AG08396 (cell line): Measurements from ENCODE around the gene CMIP.

ENCODE experiments used
- DNase-seq: peaks from one replicate; pipeline ENCODE4 v3.0.0; 2012; ENCODE audit warnings: low spot score, mixed read lengths

CMIP gene

GRCh38 chr16:81447383-81448101, 2.9 kb downstream of the CMIP start:
- no peak for DNase-seq

GRCh38 chr16:81448154-81449131, 3.8 kb downstream of the CMIP start:
- no peak for DNase-seq

DNA sequence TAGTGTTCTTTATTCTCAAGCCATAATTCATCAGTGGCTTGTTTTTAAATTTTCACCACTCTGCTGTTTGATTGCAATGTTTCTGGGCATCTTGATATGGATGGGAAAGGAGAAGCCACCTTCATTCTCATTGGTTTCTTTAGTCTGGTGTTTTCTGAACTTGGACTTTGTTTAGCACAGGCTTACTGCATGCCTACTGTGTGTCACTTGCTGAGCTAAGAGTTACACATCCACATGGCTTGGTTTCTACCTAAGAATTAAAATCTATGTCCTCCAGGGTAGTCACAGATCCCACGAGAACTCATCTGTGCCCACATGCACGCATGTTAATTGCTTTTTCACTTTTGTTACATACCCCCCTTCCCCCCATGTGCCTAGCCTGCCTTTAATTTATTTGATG, 4.6 kb downstream of the CMIP start:
- DNase-seq: no peak

DNA sequence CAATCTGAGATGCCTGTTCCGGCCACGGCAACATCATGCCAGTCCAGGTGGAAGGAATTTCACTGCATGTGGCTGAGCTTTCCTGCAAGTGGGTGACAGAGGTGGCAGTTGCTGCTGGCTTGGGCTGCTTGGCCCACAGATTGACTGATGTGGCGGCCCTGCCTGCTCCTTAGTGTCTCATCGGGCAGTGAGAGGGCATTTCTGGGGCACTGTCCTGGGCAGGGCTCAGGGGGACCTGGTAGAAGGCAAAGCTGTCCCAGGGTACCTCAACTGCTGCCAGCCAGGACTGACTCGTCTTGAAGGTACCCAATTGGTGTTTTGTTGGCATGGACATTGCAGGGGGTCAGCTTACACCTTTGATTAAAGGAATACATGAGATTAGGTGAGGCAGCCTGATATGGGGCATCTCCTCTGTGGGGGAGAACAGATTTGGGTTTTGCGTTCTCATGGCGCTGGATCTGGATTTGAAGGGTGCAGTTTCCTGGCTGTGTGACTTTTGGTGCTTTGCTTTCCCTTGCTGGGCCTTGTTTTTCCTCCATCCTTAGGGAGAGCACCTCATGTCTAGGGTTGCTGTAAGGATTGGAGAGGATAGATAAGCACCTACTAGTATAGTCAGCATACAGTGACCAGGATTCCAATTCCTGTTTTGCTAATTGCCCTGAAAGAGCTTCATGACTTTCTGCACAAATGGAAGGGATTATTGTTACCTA, 5.4 kb downstream of the CMIP start:
- no peak for DNase-seq

DNA sequence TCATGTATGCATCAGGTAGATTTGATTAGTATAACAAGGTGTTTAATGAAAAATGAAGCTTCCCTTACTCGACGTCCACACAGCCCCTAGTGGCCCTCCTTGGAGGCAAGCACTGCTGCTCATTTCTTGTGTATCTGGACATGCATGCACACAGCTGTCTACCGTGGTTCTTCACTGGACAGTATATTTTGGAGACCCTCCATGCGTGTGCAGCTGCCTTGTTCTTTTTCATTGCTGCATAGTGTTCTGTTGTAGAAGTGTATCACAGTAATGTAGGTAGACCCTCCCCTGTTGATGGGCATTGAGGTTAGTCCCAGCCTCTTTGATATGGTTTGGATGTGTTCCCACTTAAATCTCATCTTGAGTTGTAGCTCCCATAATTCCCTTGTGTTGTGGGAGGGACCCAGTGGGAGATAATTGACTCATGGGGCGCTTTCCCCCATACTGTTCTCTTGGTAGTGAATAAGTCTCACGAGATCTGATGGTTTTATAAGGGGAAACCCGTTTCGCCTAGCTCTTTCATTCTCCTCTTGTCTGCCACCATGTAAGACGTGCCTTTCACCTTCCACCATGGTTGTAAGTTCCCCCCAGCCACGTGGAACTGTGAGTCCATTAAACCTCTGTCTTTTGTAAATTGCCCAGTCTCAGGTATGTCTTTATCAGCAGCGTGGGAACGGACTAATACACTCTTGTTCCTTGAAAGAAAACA, 6.3 kb downstream of the CMIP start:
- no peak for DNase-seq

GRCh38 chr16:81451753-81452680, 7.4 kb downstream of the CMIP start:
- no peak for DNase-seq

DNA sequence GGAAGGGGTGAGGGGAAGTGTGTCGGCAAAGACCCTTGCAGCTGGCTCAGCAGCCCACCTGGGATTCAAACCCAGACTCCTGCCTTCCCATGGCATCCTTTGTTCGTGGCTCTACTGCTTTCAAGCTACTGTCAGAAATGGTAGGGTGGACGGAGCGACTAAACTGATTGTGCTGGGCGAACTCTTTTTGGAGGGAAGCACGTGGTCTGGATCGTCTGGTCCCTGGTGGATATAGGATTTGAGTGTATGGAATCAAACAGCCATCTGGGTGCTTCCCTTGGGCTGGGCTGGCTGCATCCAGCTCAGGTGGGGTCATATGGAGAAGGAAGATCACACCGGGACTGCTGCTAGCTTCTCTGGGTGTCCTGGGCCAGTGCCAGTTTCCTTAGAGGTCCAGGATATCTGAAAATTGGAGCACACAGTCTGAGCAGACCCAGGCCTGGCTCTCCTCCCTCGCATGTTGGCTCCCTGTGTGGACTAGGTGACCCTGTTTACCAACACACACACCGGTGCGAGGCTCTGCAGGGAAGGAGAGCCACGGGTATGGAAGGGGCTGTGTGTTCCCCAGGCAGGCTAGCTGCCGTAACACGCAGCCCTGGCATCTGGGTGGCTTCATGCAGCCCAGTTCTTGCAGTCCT, 8.6 kb downstream of the CMIP start:
- DNase-seq: no peak

DNA sequence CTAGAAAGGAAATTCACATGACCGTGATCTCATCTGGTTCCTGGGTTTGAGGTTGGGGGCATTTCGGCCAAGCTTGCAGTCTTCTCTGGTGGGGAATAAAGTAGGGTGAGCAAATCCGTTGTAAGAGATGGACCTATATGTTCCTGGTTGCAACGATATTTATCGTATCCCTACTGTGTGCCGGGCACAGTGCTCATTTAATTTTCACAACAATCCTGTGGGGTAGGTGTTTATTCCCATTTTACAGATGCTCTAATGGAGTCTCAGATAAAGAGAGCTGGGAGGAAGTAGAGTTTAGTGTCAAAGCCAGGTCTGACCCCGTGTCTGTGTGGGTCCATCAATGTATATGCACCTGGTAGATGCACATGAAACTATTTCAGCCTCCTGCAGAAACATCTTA, 9.4 kb downstream of the CMIP start:
- DNase-seq: no peak

DNA sequence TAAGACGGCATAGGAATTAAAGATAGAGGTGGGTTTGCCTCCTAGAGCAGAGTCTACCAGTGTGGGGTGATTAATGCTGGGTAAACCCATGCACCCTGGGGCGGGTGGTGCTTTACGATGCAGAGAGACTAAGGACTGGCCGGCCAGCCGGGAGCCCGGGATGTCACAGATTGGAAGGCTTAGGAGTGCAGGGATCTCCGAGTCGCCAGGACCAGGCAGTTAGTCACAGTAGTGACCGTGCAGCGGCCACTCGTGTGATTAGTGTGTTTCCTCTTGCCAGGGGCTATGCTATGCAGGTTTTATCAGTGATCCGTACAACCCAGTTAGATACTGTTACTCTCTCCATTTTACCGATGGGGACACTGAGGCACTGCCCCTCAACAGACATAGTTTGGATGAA, 10.4 kb downstream of the CMIP start:
- no peak for DNase-seq

- DNase-seq: no peak
Observed at GRCh38 chr16:81455720-81456494, 11.3 kb downstream of the CMIP start.

DNA sequence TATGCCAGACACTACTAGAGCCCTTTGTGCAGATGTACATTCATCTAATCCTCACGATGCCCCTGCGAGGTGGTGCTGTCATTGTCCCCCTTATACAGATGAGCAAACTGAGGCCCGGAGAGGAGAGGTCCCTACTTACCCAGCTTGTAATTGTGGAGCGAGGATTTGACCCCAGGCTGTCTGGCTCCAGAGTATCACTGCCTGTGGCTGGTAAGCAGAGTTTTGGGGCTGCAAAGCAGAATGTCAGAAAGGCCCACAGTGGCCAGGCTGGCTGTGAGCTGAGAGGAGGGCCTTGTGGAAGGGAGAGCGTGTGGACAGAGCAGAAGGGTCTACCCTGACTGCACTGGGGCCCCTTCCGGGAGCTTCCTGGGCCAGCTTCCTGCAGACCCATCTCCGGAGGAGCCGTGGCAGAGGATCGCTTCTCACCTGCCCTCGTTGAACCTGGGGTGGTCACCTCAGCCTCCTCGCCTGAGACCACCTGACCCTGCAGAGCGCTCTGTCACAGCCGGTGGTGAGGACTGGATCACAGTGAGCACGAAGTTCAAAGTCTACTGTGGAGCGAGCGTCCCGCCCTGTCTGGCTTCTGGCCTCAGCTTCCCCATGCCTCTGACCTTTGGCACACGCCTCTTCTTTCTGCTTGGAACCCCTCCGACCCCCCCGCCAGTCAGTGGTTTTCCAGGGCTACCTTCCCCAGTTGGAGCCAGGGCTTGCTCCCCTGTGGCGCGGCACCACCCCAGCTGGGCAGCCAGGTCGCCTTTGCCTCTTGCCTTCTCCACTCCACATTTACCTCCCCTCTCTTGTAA, 12.1 kb downstream of the CMIP start:
- DNase-seq: no peak

DNA sequence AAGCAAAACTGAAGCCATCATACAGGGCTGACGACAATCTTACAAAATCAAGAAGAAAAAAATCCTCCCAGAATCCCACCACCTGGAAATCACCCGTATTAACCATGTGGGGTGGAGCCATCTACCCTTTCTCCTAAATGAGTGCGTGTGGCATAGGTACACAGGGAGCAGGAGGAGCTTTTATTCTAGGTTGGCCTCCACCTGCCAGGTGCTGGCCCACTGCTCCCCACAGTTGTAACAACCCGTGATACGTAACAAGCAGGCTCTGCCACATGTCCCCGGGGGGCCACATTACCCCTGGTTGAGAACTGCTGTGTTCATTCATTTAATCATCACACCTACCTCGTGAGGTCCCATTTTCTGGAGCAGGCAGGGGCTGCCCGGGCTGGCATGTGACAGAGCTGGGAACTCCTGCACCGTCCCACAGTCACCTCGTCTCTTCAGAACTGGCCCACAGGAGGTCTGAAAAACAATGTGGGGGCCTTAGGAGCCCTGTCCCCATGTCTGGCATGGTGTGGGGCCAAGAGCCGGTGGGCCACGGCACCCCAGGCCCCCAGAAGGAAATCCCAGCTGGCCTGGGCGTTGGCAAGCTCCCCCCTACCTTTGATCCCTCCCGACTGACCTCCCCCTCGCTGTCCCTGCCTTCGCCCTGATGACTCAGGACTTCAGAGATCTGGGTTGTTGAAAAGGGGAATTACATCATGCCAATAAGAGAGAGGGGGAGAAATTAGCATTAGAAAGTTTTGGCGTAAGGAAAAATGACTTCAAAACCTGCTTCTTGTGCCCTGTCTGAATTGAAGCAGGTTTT, 12.9 kb downstream of the CMIP start:
- peak; percentile 77 for DNase-seq

- no peak for DNase-seq
Observed at GRCh38 chr16:81458149-81458669, 13.6 kb downstream of the CMIP start.

GRCh38 chr16:81458827-81459598, 14.4 kb downstream of the CMIP start:
- DNase-seq: no peak

DNA sequence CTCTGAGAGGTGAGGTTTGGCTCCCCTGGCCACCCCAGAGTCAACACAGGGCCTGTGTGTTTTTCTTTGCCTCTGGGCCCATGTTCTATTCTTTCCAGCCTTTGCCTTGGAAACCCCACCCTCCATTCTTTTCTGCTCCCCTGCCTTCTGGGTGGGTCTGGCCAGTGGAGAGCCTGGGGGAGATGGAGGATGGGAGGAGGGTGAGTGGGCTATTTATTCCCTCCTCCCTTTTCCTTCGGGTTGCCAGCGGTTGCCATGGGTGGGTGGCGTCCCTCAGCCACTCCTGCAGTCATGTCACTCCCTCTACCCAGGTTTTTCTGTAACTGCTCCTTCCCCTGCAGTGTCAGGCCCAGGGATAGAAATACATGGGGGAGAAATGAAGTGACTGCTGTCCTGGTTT, 15.5 kb downstream of the CMIP start:
- no peak for DNase-seq

DNA sequence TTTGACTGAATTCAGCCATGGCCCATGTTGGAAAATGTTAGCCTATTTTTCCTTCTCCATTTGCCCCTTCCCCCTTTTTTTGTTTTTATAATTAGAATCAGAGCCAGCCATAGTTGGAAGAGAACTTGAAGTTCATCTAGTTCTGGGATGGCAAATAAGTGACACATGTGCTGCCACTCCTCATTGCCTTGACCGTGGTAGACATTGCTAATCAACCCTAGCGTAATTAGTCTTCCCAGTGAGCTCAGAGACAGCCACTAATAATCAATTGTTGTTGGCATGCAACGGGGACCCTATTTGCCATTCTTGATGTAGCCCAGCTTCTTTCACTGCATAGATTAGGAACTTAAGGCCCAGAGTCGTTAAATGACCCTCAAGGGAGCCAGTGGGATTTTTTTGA, 16.6 kb downstream of the CMIP start:
- no peak for DNase-seq

- no peak for DNase-seq
Observed at GRCh38 chr16:81461766-81462165, 17.2 kb downstream of the CMIP start.
